CD4-positive, CD25-positive, alpha-beta regulatory T cell (primary cell): ENCODE measurements around the gene ZNF280C. TPM values are rescaled to one million over a fixed set of nuclear protein-coding genes. Genes with fewer than 3 reads are reported as not detected.
A peak's percentile ranks its signal among the peaks of the same experiment; 100 is the strongest.

Source experiments
- ATAC-seq, 2 donors: fragments of 150-1000 bp; cut with Tn5 transposase; one replicate each; pipeline ENCODE4 v1.10.0; 2021; ENCODE audit warnings: low read depth in 2 of 2, moderate number of reproducible peaks in 2 of 2, moderate library complexity in 1 of 2
- DNase-seq, 3 donors: peaks; one replicate each; pipeline versions ENCODE4 v3.0.0 to v3.0.0-alpha.2; 2012 to 2022; ENCODE audit warnings: mixed read lengths in 1 of 3
- H3K27ac ChIP-seq: one replicate; pipeline ENCODE4 v1.7.0; 2013; ENCODE audit warnings: mild to moderate bottlenecking, low read length; ENCODE audit not compliant: insufficient read depth, poor library complexity, severe bottlenecking
- H3K27me3 ChIP-seq: one replicate; pipeline ENCODE4 v1.7.0; 2013; ENCODE audit warnings: low read length; ENCODE audit not compliant: control insufficient read depth, insufficient read depth
- H3K36me3 ChIP-seq: one replicate; pipeline ENCODE4 v1.7.0; 2013; ENCODE audit warnings: mild to moderate bottlenecking, low read length, moderate library complexity; ENCODE audit not compliant: control insufficient read depth, insufficient read depth
- H3K4me1 ChIP-seq: 2 replicates; pipeline ENCODE4 v1.7.0; 2013; ENCODE audit warnings: mild to moderate bottlenecking, low read length; ENCODE audit not compliant: insufficient read depth, control insufficient read depth, poor library complexity, severe bottlenecking
- H3K4me3 ChIP-seq: one replicate; pipeline ENCODE4 v1.7.0; 2013; ENCODE audit warnings: low read depth, mild to moderate bottlenecking, low read length, moderate library complexity
- H3K9me3 ChIP-seq, 2 experiments: 1 replicate in 1 of 2; 2 replicates in 1 of 2; pipeline ENCODE4 v1.7.0; 2013; ENCODE audit warnings: low read length in 2 of 2, mild to moderate bottlenecking in 1 of 2, moderate library complexity in 1 of 2; ENCODE audit not compliant: control insufficient read depth in 2 of 2
- H3K27ac Mint-ChIP-seq, 3 donors: one replicate each; pipeline ENCODE4 v1.8.0; 2020 to 2022; ENCODE audit warnings: mild to moderate bottlenecking in 3 of 3, mixed read lengths in 3 of 3, moderate library complexity in 2 of 3
- H3K27me3 Mint-ChIP-seq: one replicate; pipeline ENCODE4 v1.8.0; 2022; ENCODE audit warnings: mild to moderate bottlenecking, mixed read lengths
- H3K36me3 Mint-ChIP-seq: one replicate; pipeline ENCODE4 v1.8.0; 2020; ENCODE audit warnings: mixed read lengths
- H3K4me1 Mint-ChIP-seq, 4 donors: one replicate each; pipeline ENCODE4 v1.8.0; 2020 to 2022; ENCODE audit warnings: mixed read lengths in 4 of 4, mild to moderate bottlenecking in 1 of 4
- H3K4me3 Mint-ChIP-seq, 4 donors: one replicate each; pipeline ENCODE4 v1.8.0; 2020 to 2022; ENCODE audit warnings: mild to moderate bottlenecking in 4 of 4, mixed read lengths in 4 of 4, moderate library complexity in 3 of 4
- H3K9me3 Mint-ChIP-seq, 7 donors: one replicate each; pipeline ENCODE4 v1.8.0; 2020 to 2022; ENCODE audit warnings: mixed read lengths in 7 of 7, mild to moderate bottlenecking in 3 of 7, moderate library complexity in 2 of 7
- polyA plus RNA-seq, 4 donors: library from polyadenylated mRNA; unstranded; fragments of 300-500 nt; fragmentation: Illumina TruSeq; gene quantifications; one replicate each; pipeline ENCODE4 v1.2.3, GENCODE V29; 2021
- total RNA-seq: library from RNA; stranded (reverse); gene quantifications from one replicate; pipeline ENCODE4 v1.2.3, GENCODE V29; 2022

Gene ZNF280C
- total and polyA plus RNA-seq, 5 donors from 2014 or later: 3.0 to 8.9 (median 3.7) TPM

DNA sequence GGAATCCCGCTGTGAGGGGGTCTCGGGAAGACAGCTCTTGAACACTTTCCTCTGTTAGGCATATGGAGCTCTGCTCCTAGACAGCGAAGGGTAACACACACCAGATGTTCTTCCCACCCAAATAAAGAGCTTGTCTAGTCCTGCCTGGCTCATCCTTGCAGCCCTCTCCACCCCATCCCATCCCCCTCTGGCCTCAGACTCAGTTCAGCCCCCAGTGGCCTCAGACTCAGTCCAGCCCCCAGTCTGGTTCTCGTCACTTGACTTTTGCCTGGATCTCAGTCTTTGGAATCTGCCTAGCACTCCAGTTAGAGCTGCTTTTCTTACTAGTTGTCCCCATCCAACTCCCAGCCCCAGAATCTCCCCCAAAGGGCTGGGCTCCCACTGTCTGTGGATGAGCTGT, 82.0 kb downstream of the ZNF280C start:
- DNase-seq (no peak), ATAC-seq (no peak)
- H3K36me3 Mint-ChIP-seq: peaks cover 4% of the 10 kb centered on the region
- Histone ChIP-seq H3K27me3 (no peaks in the 10 kb centered on the region), H3K4me1 (peaks cover 5% of the 10 kb centered on the region), H3K9me3 (no peaks in the 10 kb centered on the region), H3K27ac (no peak overlapping the region), H3K4me3 (no peak overlapping the region), H3K36me3 (peaks cover 7% of the 10 kb centered on the region)
- H3K27ac Mint-ChIP-seq: no peak overlapping the region
- no peaks in the 10 kb centered on the region for H3K9me3 Mint-ChIP-seq
- peaks cover 0 to 21% (median 0%) of the 10 kb centered on the region in 4 donors for H3K4me1 Mint-ChIP-seq
- H3K4me3 Mint-ChIP-seq: no peak overlapping the region
- no peaks in the 10 kb centered on the region for H3K27me3 Mint-ChIP-seq

DNA sequence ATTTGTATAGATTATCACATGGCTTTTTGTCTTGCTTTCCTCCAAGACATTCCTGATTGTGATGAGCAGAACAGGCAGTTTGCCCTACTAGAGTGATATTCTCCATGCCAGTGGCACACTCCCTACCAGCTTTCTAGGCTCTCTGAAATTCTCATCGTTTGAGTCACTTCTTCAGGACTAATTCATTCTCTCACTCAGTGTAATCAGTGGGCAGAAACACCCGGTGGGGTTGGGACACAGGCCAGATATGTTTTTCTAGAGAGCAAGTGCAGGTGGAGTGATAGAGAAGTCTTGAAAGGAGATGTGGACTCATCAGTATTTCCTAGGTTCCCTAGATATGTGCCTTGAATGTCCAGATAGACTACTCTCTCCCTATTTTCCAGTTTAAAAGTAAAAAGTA, 83.8 kb downstream of the ZNF280C start:
- Histone ChIP-seq H3K36me3 (peaks cover 7% of the 10 kb centered on the region), H3K9me3 (no peaks in the 10 kb centered on the region), H3K4me3 (no peak overlapping the region), H3K4me1 (peaks cover 7% of the 10 kb centered on the region), H3K27me3 (no peaks in the 10 kb centered on the region), H3K27ac (no peak overlapping the region)
- H3K4me3 Mint-ChIP-seq: no peak overlapping the region
- peaks cover 4% of the 10 kb centered on the region for H3K36me3 Mint-ChIP-seq
- no peaks in the 10 kb centered on the region for H3K27me3 Mint-ChIP-seq
- peak overlapping the region in 2 of 3 donors; percentile 81 to 84 for H3K27ac Mint-ChIP-seq
- DNase-seq: no peak
- peaks cover under 1 to 24% (median 3%) of the 10 kb centered on the region in 4 donors for H3K4me1 Mint-ChIP-seq
- no peak for ATAC-seq
- no peaks in the 10 kb centered on the region for H3K9me3 Mint-ChIP-seq

DNA sequence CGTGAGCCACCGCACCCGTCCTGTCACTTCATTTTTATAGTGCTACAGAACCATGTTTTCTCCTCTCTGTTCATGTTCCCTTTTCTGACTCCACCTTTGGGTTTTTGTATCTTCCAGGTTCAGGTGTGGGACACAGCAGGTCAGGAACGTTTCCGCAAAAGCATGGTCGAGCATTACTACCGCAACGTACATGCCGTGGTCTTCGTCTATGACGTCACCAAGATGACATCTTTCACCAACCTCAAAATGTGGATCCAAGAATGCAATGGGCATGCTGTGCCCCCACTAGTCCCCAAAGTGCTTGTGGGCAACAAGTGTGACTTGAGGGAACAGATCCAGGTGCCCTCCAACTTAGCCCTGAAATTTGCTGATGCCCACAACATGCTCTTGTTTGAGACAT, 84.5 kb downstream of the ZNF280C start:
- Histone ChIP-seq H3K27ac (no peak overlapping the region), H3K4me1 (peaks cover 12% of the 10 kb centered on the region), H3K27me3 (no peaks in the 10 kb centered on the region), H3K4me3 (no peak overlapping the region), H3K36me3 (peaks cover 7% of the 10 kb centered on the region), H3K9me3 (no peaks in the 10 kb centered on the region)
- DNase-seq: no peak
- ATAC-seq: no peak
- Mint-ChIP-seq H3K9me3 (no peaks in the 10 kb centered on the region), H3K36me3 (peaks cover 4% of the 10 kb centered on the region), H3K27ac (peak overlapping the region; percentile 69 to 73 (median 73)), H3K4me3 (peak overlapping the region in 2 of 4 donors; percentile 47 to 69), H3K27me3 (no peaks in the 10 kb centered on the region), H3K4me1 (peaks cover 4 to 31% (median 7%) of the 10 kb centered on the region in 4 donors)

DNA sequence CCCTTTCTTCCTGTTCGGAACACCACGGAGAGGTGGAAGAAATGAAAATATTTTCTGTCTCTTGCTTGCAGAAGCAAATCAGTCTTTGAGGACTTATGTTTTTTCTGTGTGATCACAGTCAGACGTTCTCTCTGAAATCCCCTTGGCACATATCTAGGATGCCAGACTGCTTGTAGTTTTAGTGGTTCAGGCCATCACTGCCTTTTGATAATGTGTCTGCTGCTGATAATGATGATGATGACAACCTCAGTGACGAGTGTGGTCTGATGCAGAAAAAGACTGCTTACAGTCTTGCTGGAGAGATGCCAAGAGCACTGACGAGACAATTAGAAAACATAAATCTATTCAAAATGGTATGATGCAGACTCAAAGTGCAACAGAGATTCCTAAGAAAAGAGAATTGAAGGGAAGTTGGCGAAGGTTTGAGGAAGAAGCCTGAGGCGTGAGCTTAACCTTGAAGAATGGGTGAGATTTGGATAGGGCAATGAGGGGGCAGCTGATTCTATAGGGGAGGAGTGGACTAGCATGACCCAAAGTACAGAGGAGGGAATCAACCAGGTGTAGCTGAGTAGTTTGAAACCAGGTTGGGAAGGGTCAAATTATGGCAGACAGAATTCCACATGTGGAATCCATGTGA, 89.0 kb downstream of the ZNF280C start:
- peak in 2 of 3 donors; percentile 12 to 41 for DNase-seq
- Mint-ChIP-seq H3K27me3 (no peaks in the 10 kb centered on the region), H3K4me3 (peak overlapping the region; percentile 18 to 74 (median 38)), H3K9me3 (no peaks in the 10 kb centered on the region), H3K27ac (peak overlapping the region; percentile 74 to 89 (median 76)), H3K36me3 (peaks cover 7% of the 10 kb centered on the region), H3K4me1 (peaks cover 4 to 65% (median 34%) of the 10 kb centered on the region in 4 donors)
- Histone ChIP-seq H3K4me3 (no peak overlapping the region), H3K9me3 (no peaks in the 10 kb centered on the region), H3K27me3 (no peaks in the 10 kb centered on the region), H3K36me3 (peaks cover 5% of the 10 kb centered on the region), H3K27ac (peak overlapping the region; percentile 51), H3K4me1 (peaks cover 43% of the 10 kb centered on the region)
- ATAC-seq: peak in 1 of 2 donors; percentile 50

DNA sequence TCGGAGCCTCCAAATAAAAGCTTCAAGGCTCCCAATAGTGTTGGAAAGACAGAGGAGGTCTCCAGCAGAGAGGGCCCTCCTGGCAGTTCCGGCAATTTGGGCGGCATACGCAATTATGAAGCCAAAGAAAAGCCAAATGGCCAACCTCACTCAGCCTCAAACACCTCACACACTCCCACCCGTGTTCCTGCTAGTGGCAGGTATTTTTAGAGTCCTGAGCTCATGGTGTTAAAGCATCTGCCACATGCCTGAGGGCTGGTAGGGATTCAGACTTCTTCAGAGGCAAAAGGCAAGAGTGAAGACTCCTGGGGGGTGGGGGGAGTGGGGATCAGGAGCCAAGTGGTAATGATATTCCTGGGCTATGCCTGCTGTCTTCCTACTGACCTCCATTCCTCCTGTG, 89.5 kb downstream of the ZNF280C start:
- Mint-ChIP-seq H3K36me3 (peaks cover 7% of the 10 kb centered on the region), H3K9me3 (no peaks in the 10 kb centered on the region), H3K4me3 (peak overlapping the region in 3 of 4 donors; percentile 18 to 74 (median 47)), H3K27ac (peak overlapping the region in 2 of 3 donors; percentile 74 to 76), H3K4me1 (peaks cover 4 to 66% (median 36%) of the 10 kb centered on the region in 4 donors), H3K27me3 (no peaks in the 10 kb centered on the region)
- peaks cover 45% of the 10 kb centered on the region for H3K4me1 ChIP-seq
- H3K4me3 ChIP-seq: no peak overlapping the region
- ATAC-seq (no peak), DNase-seq (no peak)
- peak overlapping the region; percentile 51 for H3K27ac ChIP-seq
- no peaks in the 10 kb centered on the region for H3K27me3 ChIP-seq
- no peaks in the 10 kb centered on the region for H3K9me3 ChIP-seq
- H3K36me3 ChIP-seq: peaks cover under 1% of the 10 kb centered on the region

DNA sequence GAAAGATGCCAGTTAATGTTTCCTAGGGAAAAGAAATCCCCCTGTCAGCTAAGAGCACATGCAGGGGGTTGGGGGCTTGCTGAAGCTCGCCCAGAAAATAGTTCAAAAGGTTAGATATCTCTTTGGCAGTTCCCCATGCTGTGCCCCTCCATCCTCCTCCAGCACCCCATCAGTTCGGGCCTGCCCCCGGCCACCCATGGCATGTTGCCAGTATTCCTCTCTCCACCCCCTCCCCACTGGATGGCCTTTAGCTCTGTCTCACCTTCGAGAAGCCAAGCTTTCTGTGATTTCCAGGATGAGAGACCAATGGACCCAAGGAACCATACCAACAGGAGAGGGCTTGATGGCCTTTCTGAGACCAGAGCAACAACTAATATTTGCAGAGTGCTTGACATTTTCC, 91.8 kb downstream of the ZNF280C start:
- H3K27me3 Mint-ChIP-seq: no peaks in the 10 kb centered on the region
- no peaks in the 10 kb centered on the region for H3K36me3 ChIP-seq
- no peak overlapping the region for H3K4me3 ChIP-seq
- H3K9me3 ChIP-seq: no peaks in the 10 kb centered on the region
- no peaks in the 10 kb centered on the region for H3K9me3 Mint-ChIP-seq
- DNase-seq (no peak), ATAC-seq (no peak)
- no peak overlapping the region for H3K27ac ChIP-seq
- peaks cover 7% of the 10 kb centered on the region for H3K36me3 Mint-ChIP-seq
- peaks cover 49% of the 10 kb centered on the region for H3K4me1 ChIP-seq
- no peaks in the 10 kb centered on the region for H3K27me3 ChIP-seq
- peaks cover 4 to 59% (median 38%) of the 10 kb centered on the region in 4 donors for H3K4me1 Mint-ChIP-seq
- H3K4me3 Mint-ChIP-seq: peak overlapping the region in 3 of 4 donors; percentile 59 to 90 (median 69)
- peak overlapping the region; percentile 9 to 73 (median 67) for H3K27ac Mint-ChIP-seq

DNA sequence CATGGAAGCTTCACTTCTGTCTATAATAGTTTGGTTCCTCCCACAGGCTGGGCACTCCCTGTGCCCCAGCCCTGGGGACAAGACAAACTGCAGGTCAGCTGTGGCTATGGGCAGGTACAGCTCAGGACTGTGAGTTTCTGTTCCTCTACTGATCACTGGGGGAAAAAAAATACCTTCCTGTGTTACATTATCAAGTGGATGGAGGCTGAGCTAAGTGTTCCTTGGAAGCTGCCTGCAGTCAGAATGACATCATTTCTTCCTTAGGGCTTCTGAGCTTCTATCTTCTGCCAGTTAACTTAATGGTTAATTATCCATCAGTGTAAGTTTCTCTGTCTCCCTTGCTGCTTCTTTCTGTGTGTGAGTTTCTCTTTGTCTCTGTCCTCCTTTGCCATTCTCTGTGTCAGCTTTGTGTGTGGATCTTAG, 92.3 kb downstream of the ZNF280C start:
- Histone ChIP-seq H3K4me1 (peaks cover 49% of the 10 kb centered on the region), H3K4me3 (peak overlapping the region; percentile 62), H3K9me3 (no peaks in the 10 kb centered on the region), H3K27me3 (no peaks in the 10 kb centered on the region), H3K27ac (no peak overlapping the region), H3K36me3 (no peaks in the 10 kb centered on the region)
- peaks cover 4 to 59% (median 38%) of the 10 kb centered on the region in 4 donors for H3K4me1 Mint-ChIP-seq
- H3K4me3 Mint-ChIP-seq: peak overlapping the region; percentile 40 to 85 (median 64)
- no peak for DNase-seq
- peak overlapping the region; percentile 65 to 73 (median 67) for H3K27ac Mint-ChIP-seq
- H3K9me3 Mint-ChIP-seq: no peaks in the 10 kb centered on the region
- H3K36me3 Mint-ChIP-seq: peaks cover 7% of the 10 kb centered on the region
- no peak for ATAC-seq
- no peaks in the 10 kb centered on the region for H3K27me3 Mint-ChIP-seq

DNA sequence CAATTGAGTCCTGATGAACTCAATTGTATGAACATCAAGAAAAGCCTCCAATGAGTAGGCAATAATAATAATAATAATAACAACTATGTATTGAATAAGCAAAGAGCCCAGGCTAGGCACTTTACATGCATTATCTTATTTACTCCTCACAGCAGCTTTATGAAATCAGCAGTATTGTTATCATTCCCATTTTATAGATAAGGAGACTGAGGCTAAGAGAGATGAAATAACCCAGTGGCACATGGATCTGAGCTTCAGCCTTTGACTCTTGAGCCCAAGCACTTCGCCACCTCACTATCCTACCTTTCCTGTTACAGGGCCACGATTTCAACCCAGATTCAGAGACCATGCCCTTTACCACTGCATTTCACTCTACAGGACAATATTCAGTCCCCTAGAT, 93.8 kb downstream of the ZNF280C start:
- DNase-seq: no peak
- no peaks in the 10 kb centered on the region for H3K9me3 ChIP-seq
- peaks cover 4 to 64% (median 43%) of the 10 kb centered on the region in 4 donors for H3K4me1 Mint-ChIP-seq
- H3K4me3 ChIP-seq: peak overlapping the region; percentile 91
- H3K9me3 Mint-ChIP-seq: no peaks in the 10 kb centered on the region
- H3K27ac ChIP-seq: no peak overlapping the region
- H3K36me3 ChIP-seq: no peaks in the 10 kb centered on the region
- H3K27ac Mint-ChIP-seq: peak overlapping the region; percentile 10 to 94 (median 69)
- H3K27me3 ChIP-seq: no peaks in the 10 kb centered on the region
- H3K4me1 ChIP-seq: peaks cover 52% of the 10 kb centered on the region
- peak overlapping the region; percentile 69 to 93 (median 92) for H3K4me3 Mint-ChIP-seq
- no peaks in the 10 kb centered on the region for H3K27me3 Mint-ChIP-seq
- no peak for ATAC-seq
- H3K36me3 Mint-ChIP-seq: peaks cover 7% of the 10 kb centered on the region
